Osteoblast (primary cell): Measurements from ENCODE around the gene RCCD1. TPM values are rescaled to one million over a fixed set of nuclear protein-coding genes. Genes with fewer than 3 reads are reported as not detected.

ENCODE experiments used
- DNase-seq: peaks from one replicate; pipeline ENCODE4 v3.0.0; 2011; ENCODE audit warnings: low spot score, mixed read lengths; ENCODE audit not compliant: insufficient read length; ENCODE audit errors: missing footprints
- H2AFZ ChIP-seq: 2 replicates; pipeline ENCODE4 v1.6.0; 2011; ENCODE audit warnings: mild to moderate bottlenecking, low read length
- H3K27ac ChIP-seq: 2 replicates; pipeline ENCODE4 v1.5.1; 2011; ENCODE audit warnings: mild to moderate bottlenecking, low read depth, low read length, moderate library complexity
- H3K27me3 ChIP-seq: 2 replicates; pipeline ENCODE4 v1.6.0; 2012; ENCODE audit warnings: mild to moderate bottlenecking, control low read depth, inconsistent platforms, low read length, moderate library complexity; ENCODE audit not compliant: insufficient read depth
- H3K36me3 ChIP-seq: 2 replicates; pipeline ENCODE4 v1.5.1; 2011; ENCODE audit warnings: mild to moderate bottlenecking, low read length, control low read depth, moderate library complexity; ENCODE audit not compliant: insufficient read depth
- H3K4me1 ChIP-seq: 2 replicates; pipeline ENCODE4 v1.5.1; 2011; ENCODE audit warnings: mild to moderate bottlenecking, low read length, control low read depth, moderate library complexity; ENCODE audit not compliant: insufficient read depth
- H3K4me2 ChIP-seq: 2 replicates; pipeline ENCODE4 v1.6.0; 2011; ENCODE audit warnings: mild to moderate bottlenecking, low read length; ENCODE audit not compliant: insufficient read depth
- H3K4me3 ChIP-seq: fragments of 200-600 bp; sonication (generic); 3 replicates; pipeline ENCODE4 v1.5.1; 2012; ENCODE audit warnings: mild to moderate bottlenecking, low read length, inconsistent platforms; ENCODE audit not compliant: insufficient read depth
- H3K79me2 ChIP-seq: 2 replicates; pipeline ENCODE4 v1.6.0; 2012; ENCODE audit warnings: mild to moderate bottlenecking, low read length, control low read depth, inconsistent platforms; ENCODE audit not compliant: insufficient read depth
- H3K9me3 ChIP-seq: 2 replicates; pipeline ENCODE4 v1.5.1; 2011; ENCODE audit warnings: low read depth, low read length, control low read depth
- H4K20me1 ChIP-seq: 2 replicates; pipeline ENCODE4 v1.6.0; 2012; ENCODE audit warnings: mild to moderate bottlenecking, low read length, control low read depth; ENCODE audit not compliant: insufficient read depth
- CTCF ChIP-seq: IDR thresholded peaks from 2 replicates; pipeline ENCODE4 v1.5.1; 2011; ENCODE audit warnings: mild to moderate bottlenecking, low read depth, low read length, moderate library complexity; ENCODE audit errors: extremely low read depth
- total RNA-seq: library from RNA; depleted of rRNA; stranded (reverse); fragments of >200 nt; gene quantifications from 2 replicates; pipeline ENCODE4 v1.2.3, GENCODE V29; 2012

RCCD1 gene
- total RNA-seq, 1 donor: 11.2 TPM

GRCh38 chr15:90910441-90911301, 44.0 kb upstream of the RCCD1 start:
- no peaks in the 10 kb centered on the region for H4K20me1 ChIP-seq
- no peaks in the 10 kb centered on the region for H3K79me2 ChIP-seq
- H2AFZ ChIP-seq: no peak overlapping the region
- H3K4me1 ChIP-seq: no peaks in the 10 kb centered on the region
- no peak overlapping the region for H3K4me2 ChIP-seq
- peak; percentile 81 for DNase-seq
- H3K36me3 ChIP-seq: peaks cover 56% of the 10 kb centered on the region
- no peak overlapping the region for H3K27ac ChIP-seq
- H3K27me3 ChIP-seq: no peaks in the 10 kb centered on the region
- TF ChIP-seq CTCF: no peak
- H3K9me3 ChIP-seq: no peaks in the 10 kb centered on the region
- H3K4me3 ChIP-seq: no peak overlapping the region

GRCh38 chr15:90911302-90911623, 43.4 kb upstream of the RCCD1 start:
- no peak overlapping the region for H2AFZ ChIP-seq
- H3K36me3 ChIP-seq: peaks cover 57% of the 10 kb centered on the region
- TF ChIP-seq CTCF: no peak
- DNase-seq: no peak
- H3K27me3 ChIP-seq: no peaks in the 10 kb centered on the region
- no peaks in the 10 kb centered on the region for H3K9me3 ChIP-seq
- H3K79me2 ChIP-seq: no peaks in the 10 kb centered on the region
- no peak overlapping the region for H3K27ac ChIP-seq
- H3K4me2 ChIP-seq: no peak overlapping the region
- no peaks in the 10 kb centered on the region for H4K20me1 ChIP-seq
- H3K4me1 ChIP-seq: no peaks in the 10 kb centered on the region
- H3K4me3 ChIP-seq: no peak overlapping the region

- no peaks in the 10 kb centered on the region for H3K79me2 ChIP-seq
- no peaks in the 10 kb centered on the region for H3K9me3 ChIP-seq
- no peaks in the 10 kb centered on the region for H3K27me3 ChIP-seq
- no peaks in the 10 kb centered on the region for H3K4me1 ChIP-seq
- no peak for TF ChIP-seq CTCF
- H3K4me2 ChIP-seq: no peak overlapping the region
- H3K36me3 ChIP-seq: peaks cover 57% of the 10 kb centered on the region
- H2AFZ ChIP-seq: no peak overlapping the region
- DNase-seq: peak; percentile 79
- H4K20me1 ChIP-seq: no peaks in the 10 kb centered on the region
- no peak overlapping the region for H3K4me3 ChIP-seq
- no peak overlapping the region for H3K27ac ChIP-seq
Observed at GRCh38 chr15:90911906-90912769, 42.5 kb upstream of the RCCD1 start.

GRCh38 chr15:90912770-90913075, 42.0 kb upstream of the RCCD1 start:
- Histone ChIP-seq H3K36me3 (peaks cover 61% of the 10 kb centered on the region), H3K9me3 (no peaks in the 10 kb centered on the region)

More at GRCh38 chr15:90912770-90913075, 42.0 kb upstream of the RCCD1 start:
- Histone ChIP-seq H3K4me1 (no peaks in the 10 kb centered on the region), H3K27me3 (no peaks in the 10 kb centered on the region), H3K4me2 (no peak overlapping the region), H4K20me1 (no peaks in the 10 kb centered on the region), H3K79me2 (no peaks in the 10 kb centered on the region), H3K27ac (no peak overlapping the region), H3K4me3 (no peak overlapping the region), H2AFZ (no peak overlapping the region)
- no peak for TF ChIP-seq CTCF
- DNase-seq: no peak
